ENCODE data around the gene LAMA3.

- TF ChIP-seq CTCF (IDR thresholded peaks at IDR 0.05 in 8 of 11, conservative IDR thresholded peaks at IDR 0.05 in 3 of 11) (no peak), POLR2A (IDR thresholded peaks at IDR 0.05) (no peak)
These were observed 110.3 kb downstream of the LAMA3 start for GRCh38 chr18:23799540-23799939.

All from spleen (tissue), 7 donors.